Measurements from ENCODE around the gene HDHD2.
"Not testable (repeated sequence)": the region's sequence is repeated elsewhere in the genome, so short reads cannot be mapped to it uniquely, and the experiment has no call there.

HDHD2 gene, protein sequence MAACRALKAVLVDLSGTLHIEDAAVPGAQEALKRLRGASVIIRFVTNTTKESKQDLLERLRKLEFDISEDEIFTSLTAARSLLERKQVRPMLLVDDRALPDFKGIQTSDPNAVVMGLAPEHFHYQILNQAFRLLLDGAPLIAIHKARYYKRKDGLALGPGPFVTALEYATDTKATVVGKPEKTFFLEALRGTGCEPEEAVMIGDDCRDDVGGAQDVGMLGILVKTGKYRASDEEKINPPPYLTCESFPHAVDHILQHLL

GRCh38 chr18:47150029-47150823, at the start of gene HDHD2:
TSS of gene HDHD2 (minus strand) at chr18:47150500. CDS start at chr18:47136439, 14,061 bp downstream.
- in situ Hi-C loops (cut with MboI; ENCODE audit: low sequenced_read_pairs): no loop called here

DNA sequence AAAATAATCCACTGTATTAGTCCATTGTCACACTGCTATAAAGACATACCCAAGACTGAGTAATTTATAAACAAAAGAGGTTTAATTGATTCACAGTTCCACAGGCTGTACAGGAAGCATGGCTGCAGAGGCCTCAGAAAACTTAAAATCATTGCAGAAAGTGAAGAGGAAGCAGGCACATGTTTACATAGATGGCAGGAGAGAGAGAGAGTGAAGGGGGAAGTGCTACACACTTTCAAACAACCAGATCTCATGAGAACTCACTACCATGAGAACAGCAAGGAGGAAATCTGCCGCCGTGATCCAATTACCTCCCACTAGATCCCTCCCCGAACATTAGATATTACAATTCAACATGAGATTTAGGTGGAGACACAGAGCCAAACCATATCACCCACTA, 45.7 kb upstream of the HDHD2 start:
- in situ Hi-C loops (cut with MboI; ENCODE audit: low sequenced_read_pairs): not testable (repeated sequence)

DNA sequence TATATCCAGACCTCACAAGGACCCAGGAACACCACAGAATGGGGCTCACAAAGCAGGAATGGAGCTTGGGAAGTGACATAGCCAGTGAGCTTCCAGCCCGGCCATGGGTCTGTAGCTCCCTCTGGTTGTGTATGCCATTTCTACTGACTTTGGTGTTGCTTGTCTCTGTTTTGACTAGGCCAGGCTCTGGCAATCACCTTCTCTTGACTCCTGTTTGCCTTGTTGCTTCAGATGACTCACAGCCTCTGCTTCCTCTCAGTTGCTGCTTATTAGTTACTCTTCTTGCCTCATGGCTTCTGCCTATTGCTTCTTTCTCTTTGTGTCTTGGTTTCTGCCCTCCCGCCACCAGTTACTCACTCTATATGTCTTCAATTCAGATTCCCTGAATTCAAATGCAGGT, 41.7 kb upstream of the HDHD2 start:
- in situ Hi-C loops (cut with MboI; ENCODE audit: low sequenced_read_pairs): no loop called here

DNA sequence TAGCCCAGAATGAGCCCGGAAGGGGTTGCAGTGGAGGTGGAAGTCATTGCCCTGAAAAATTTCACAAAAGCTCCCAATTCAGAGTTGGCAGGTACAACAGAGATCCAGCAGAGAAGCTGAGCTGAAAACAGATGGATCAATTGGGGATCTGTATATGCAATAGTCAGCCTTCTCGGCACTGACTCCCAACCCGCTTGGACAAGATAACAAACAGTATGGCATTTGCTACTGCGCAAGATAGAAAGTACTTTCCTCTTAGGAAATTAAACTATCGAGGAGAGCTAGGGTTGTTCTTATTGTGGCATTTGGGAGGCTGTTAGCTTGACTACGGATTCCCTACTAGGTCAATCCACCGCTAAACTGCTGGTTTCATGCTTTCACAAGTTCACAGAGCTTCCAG, 37.4 kb upstream of the HDHD2 start:
- in situ Hi-C loops (cut with MboI; ENCODE audit: low sequenced_read_pairs): no loop called here

- in situ Hi-C loops (cut with MboI; ENCODE audit: low sequenced_read_pairs): no loop called here
Observed at GRCh38 chr18:47184419-47185050, 34.2 kb upstream of the HDHD2 start.

- in situ Hi-C loops (cut with MboI; ENCODE audit: low sequenced_read_pairs): not testable (repeated sequence)
Observed at GRCh38 chr18:47182156-47182555, 31.9 kb upstream of the HDHD2 start.

DNA sequence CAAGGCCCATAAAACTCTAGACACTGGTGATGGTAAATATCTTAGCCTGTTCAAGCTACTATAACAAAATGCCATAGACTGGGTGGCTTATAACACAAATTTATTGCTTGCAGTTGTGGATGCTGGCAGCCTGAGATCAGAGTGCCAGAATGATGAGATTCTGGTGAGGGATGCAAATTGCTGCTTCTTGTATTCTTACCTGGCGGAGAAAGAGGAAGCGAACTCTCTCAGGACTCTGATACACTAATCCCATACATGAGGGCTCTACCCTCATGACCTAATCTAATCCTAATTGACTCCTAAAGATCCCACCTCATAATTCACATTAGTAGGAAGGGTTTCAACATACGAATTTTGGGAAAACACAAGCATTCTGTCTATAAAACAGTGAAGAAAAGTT, 30.5 kb upstream of the HDHD2 start:
- in situ Hi-C loops (cut with MboI; ENCODE audit: low sequenced_read_pairs): no loop called here

DNA sequence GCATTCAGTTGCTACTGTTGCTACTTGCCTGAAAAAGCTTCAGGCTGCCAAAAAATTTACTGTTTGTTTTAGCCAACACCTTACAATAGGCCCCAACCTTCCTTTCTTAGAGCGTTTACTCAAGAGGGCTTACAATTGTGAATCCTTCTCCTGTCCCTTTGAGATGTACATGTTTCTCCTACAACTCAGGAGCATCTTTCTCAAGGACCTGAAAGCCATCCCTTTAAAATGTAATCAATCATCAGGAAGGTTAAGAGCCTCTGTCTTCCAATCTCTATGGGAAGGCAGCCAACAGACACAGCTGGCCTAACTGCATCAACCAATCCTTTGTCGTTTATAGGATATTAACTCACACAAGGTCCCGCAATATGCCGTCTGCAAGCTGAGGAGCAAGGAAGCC, 29.2 kb upstream of the HDHD2 start:
- in situ Hi-C loops (cut with MboI; ENCODE audit: low sequenced_read_pairs): no loop called here

DNA sequence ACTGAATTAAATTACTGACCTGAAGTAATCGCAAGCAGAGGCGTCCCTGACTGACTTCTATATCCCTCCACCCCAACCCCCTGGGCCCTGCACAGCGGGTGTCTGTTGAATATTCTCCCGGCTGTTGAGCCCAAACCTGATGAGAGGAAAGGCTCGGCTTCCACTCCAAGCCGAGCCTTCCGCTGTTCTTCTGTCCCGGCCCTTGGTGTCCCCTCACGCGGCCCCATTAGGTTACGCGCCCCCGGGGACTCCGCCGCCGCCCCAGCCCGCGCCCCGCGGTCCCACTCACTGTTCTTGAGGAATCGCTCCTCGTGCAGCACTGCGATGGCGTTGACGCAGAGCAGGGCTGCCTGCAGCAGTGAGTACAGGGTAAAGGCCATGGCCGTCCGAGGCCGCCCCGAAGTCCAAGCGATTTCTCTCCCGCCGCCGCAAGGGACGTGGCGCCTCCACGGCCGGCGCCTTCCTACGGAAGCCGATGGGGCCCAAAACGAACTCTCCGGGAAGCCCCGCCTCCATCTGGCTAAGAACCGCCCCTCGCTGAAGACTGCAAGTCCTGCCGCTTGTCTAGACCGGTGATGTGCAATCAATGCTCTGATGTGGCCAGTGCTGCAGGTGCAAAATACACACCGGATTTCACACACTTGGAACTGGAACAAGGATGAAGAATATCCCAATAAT, 25.7 kb upstream of the HDHD2 start, which contains the start of gene IER3IP1:
Gene IER3IP1, minus strand, starts transcription at position 467 of the 678 bp plus-strand sequence. Its CDS starts 87 bp downstream, at position 380.
- in situ Hi-C loops (cut with MboI; ENCODE audit: low sequenced_read_pairs): no loop called here

DNA sequence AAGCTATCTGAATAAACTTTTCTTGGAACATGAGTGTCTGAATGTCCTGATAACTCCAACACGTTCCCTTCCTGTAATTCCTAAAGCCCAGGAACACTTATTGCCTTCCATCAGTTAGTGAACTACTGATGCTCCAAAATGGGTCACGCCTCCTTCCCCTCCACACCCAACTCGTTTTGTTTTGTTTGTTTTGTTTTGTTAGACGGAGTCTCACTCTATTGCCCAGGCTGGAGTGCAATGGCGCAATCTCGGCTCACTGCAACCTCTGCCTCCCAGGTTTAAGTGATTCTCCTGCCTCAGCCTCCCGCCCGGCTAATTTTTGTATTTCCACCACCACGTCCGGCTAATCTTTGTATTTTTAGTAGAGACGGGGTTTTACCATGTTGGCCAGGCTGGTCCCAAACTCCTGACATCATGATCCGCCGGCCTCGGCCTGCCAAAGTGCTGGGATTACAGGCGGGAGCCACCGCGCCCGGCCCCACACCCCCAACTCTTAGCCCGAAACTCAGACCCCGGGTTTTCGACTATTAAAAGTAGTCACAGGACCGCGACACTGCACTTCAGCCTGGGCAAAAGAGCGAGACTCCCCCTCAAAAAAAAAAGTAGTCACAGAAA, 25.1 kb upstream of the HDHD2 start:
- in situ Hi-C loops (cut with MboI; ENCODE audit: low sequenced_read_pairs): no loop called here

GRCh38 chr18:47174545-47175116, 24.3 kb upstream of the HDHD2 start:
- in situ Hi-C loops (cut with MboI; ENCODE audit: low sequenced_read_pairs): no loop called here

- in situ Hi-C loops (cut with MboI; ENCODE audit: low sequenced_read_pairs): no loop called here
Observed at GRCh38 chr18:47172476-47172875, 22.2 kb upstream of the HDHD2 start.

GRCh38 chr18:47168913-47169312, 18.6 kb upstream of the HDHD2 start:
- in situ Hi-C loops (cut with MboI; ENCODE audit: low sequenced_read_pairs): no loop called here

DNA sequence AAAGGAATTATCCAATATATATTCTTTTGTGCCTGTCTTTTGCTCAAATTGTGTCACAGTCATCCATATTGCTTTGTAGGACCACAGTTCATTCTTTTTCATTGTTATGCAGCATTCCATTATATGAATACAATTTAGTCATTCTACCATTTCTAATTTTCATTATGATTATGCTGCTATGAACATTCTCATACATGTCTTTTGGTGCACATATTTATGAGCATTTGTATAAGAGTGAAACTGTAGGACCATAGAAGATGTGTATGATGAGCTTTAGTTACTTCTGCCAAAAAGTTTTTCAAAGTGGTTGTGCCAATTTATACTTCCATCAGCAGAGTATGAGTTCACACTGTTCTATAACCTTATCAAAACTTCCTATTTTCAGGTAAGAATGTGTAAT, 18.2 kb upstream of the HDHD2 start:
- in situ Hi-C loops (cut with MboI; ENCODE audit: low sequenced_read_pairs): no loop called here

- in situ Hi-C loops (cut with MboI; ENCODE audit: low sequenced_read_pairs): no loop called here
Observed at GRCh38 chr18:47166294-47166693, 16.0 kb upstream of the HDHD2 start.

DNA sequence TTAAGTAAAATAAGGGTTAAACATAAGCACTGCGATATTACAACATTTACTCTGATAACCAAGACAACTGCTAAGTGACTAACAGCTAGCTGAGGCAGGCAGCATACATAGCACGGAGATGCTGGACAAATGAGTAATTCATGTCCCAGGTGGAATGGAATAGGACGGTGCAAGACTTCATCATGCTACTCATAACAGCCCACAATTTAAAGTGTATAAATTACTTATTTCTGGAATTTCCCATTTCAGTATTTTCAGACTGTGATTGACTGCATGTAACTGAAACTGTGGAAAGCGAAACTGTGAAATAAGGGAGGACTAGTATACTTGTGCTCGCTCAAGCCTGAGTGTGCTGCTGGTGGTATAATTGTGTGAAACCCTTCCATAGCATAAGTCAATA, 12.9 kb upstream of the HDHD2 start:
- in situ Hi-C loops (cut with MboI; ENCODE audit: low sequenced_read_pairs): no loop called here

- in situ Hi-C loops (cut with MboI; ENCODE audit: low sequenced_read_pairs): no loop called here
Observed at GRCh38 chr18:47160256-47160655, 10.0 kb upstream of the HDHD2 start.

- in situ Hi-C loops (cut with MboI; ENCODE audit: low sequenced_read_pairs): not testable (repeated sequence)
Observed at GRCh38 chr18:47158404-47158803, 8.1 kb upstream of the HDHD2 start.

DNA sequence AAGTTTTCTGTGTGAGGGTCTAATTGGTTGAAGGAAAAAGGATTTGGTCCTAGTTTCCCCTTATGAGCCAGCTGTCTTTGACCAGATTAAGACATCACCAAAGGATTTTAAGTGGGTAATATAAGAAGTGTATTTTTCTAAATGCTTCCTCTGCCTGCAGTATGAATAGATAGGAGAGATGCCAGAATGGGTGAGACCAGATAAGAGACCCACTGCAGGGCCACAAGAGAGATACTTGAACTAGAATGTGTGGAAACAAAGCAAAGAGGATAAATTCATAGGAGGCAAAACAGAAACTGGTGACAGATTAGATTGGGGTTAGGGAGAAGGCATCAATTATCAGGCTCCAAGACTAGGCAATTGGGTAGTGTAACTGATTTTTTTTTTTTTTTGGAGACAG, 1.1 kb upstream of the HDHD2 start:
- in situ Hi-C loops (cut with MboI; ENCODE audit: low sequenced_read_pairs): no loop called here

DNA sequence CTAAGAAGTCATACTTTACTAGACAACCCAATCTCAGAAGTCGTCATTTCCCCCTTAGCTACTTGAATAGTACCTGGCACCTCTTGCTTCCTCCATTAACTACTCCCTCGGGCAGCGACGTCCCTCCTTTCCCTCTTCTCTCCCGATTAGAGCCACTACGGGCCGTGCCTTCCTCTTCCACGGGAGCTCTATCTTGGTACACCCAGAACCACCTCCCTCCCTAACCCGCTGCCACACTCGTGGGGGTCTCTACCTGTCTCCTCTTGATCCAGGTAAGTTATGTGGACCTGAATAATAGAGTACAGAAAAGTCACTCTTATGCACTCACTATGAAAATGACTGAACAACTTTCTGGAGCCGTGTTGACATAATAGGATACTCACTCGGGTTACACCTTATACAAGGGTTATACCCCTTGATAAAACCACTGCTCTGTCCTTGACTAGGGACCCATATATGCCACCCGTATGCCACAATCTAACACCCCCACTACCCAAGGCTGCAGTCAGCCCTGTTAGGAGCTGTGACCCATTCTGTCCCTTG, 595 bp upstream of the HDHD2 start:
- in situ Hi-C loops (cut with MboI; ENCODE audit: low sequenced_read_pairs): no loop called here

Data from HL-60/S4 treated with phorbol 12-myristate 13-acetate at 8.2 ng/mL for 4 days and 3 days (cell line).